Eye (tissue), 1 donor: ENCODE results near the gene IL33.

ENCODE experiments used
- DNase-seq: peaks from one replicate; pipeline ENCODE4 v3.0.0-alpha.2; 2015

IL33 gene

DNA sequence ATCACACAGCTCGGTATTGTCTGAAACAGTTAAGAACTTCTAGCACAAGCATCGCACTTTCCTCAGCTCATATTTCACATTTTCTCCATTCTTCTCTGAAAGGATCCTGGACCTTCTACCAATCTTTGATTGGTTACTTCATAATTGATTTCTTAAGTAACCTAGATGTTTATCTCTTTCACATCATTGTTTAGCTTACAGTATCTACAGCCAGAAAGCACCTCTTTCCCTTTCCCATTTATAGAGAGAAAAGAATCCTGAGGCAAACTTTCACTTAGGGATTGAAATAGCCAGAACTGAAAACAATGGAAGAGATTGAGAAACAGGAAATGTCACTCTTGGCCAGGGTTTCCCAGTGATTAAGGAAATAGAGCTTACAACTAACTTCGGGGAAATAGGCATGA is 2.5 kb downstream of the IL33 start:
- peak; percentile 42 for DNase-seq

- DNase-seq: no peak
These were observed 3.4 kb downstream of the IL33 start for GRCh38 chr9:6219040-6219439.

- DNase-seq: no peak
These were observed 4.4 kb downstream of the IL33 start for GRCh38 chr9:6219981-6220380.

GRCh38 chr9:6224393-6225154 is 9.0 kb downstream of the IL33 start:
- DNase-seq: no peak

- DNase-seq: no peak
These were observed 11.1 kb downstream of the IL33 start for GRCh38 chr9:6226696-6227095.

DNA sequence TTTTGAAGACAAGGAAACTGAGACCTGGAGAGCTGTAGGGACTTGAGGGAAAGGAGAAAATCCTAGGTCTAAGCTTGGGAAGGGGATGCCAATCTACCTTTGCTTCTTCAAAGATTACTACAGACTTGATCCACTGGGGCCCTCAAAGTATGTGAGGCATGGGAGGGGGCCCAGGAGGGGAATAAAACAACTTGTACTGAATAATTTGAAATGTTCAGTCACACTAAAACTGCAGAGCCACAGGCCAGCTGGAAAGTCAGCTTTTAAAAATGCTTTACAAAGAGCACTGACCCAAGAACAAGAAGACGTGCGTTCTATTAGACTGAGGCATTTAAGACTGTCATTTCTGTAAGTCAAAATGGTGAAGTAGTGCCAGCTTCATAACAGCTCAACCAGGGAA is 13.6 kb downstream of the IL33 start:
- no peak for DNase-seq

- DNase-seq: no peak
These were observed 14.0 kb downstream of the IL33 start for GRCh38 chr9:6229619-6230018.

DNA sequence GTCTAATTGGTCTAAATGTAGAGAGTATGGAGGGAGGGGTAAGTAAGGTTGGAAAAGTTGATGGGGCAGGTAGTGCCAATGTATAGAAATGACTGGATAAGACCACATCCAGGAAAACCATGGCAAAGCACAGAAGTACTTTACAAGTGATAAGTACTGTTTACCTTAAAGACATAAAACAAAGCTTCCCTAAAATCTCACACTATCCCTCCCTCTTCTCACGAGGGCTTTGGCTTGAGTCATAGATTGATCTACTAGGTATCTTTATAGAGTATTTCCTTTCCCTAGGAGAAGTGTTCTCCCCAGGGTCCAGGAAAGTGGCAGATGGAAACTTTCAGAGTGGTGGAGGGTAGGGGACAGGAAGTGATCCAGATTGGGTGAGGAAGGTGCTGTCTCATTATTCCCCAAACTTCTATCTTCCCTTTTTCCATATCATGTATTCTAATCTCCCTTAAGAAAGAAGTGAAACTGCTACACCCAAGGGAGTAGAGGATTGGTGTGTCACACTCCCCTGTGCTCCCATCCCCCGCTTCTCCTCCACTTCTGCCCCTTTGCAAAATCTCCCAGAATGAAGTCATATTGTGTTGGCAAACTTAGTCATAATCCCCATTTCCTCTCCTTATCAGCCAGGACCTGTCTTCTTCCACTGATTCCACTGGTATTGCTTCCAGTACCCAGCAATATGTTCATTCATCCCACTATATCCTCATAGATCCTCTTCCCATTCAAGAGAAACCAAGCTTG is 14.6 kb downstream of the IL33 start:
- no peak for DNase-seq

- DNase-seq: no peak
These were observed 16.8 kb downstream of the IL33 start for GRCh38 chr9:6232336-6232945.

DNA sequence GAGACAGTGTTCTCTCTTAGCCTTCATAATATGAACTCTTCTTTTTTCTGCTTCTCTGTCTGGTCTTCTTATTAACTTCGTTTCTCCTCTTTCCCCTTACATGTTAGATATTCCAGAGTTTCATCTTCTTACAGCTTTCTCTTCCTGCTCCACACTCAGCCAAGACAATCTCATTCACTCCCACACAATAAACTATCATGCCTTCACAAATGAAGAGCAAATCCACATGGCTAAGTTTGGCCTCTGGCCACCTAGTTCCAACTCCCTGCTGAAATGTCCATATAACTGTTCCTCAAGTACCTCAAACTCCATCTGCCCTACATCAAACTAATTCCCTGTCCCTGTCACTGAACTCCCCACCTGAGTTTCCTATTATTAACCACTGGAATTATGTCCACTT is 18.4 kb downstream of the IL33 start:
- DNase-seq: no peak

GRCh38 chr9:6237267-6237666 is 21.7 kb downstream of the IL33 start:
- no peak for DNase-seq

- DNase-seq: no peak
These were observed 23.4 kb downstream of the IL33 start for GRCh38 chr9:6239048-6239461.

DNA sequence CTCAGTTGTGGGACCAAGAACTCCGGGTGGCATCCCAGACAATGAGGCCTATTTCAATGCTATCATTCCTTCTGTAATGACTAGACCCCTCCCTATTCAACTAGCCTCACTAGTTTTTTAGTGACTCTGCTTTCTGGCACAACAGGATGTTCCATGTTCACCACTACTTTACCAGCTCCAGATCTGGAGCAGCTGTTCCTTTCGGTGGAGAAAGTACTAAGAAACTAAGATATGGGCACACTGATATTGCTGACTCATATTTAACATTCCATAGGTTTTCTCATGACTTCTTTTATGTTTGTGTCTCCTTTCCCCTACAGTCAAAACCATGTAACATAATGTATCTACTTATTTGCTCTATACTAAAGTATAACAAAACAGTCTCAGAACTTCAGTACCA is 24.1 kb downstream of the IL33 start:
- DNase-seq: no peak

GRCh38 chr9:6243746-6244145 is 28.1 kb downstream of the IL33 start:
- no peak for DNase-seq

GRCh38 chr9:6247266-6247665 is 31.7 kb downstream of the IL33 start:
- no peak for DNase-seq

GRCh38 chr9:6268826-6269397 is 53.3 kb downstream of the IL33 start:
- no peak for DNase-seq

DNA sequence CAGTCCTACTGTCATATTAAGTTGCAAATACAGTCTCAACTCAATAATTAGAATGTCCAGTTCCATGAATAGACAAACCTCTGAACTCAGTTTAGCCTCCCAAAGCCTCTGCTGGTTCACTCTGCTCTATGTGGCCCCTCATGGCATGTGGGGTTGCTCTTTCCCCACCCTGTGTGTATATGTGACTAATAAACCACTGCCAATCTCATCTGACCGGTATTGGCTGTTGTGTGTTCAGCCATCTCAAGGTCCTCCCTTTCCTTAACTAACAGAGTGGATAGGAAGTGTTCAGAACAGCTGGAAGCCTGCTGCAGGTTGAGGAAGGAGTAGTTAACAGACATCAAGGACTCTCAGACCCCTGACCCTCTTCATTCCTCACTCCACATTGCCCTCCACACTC is 55.3 kb downstream of the IL33 start:
- no peak for DNase-seq

DNA sequence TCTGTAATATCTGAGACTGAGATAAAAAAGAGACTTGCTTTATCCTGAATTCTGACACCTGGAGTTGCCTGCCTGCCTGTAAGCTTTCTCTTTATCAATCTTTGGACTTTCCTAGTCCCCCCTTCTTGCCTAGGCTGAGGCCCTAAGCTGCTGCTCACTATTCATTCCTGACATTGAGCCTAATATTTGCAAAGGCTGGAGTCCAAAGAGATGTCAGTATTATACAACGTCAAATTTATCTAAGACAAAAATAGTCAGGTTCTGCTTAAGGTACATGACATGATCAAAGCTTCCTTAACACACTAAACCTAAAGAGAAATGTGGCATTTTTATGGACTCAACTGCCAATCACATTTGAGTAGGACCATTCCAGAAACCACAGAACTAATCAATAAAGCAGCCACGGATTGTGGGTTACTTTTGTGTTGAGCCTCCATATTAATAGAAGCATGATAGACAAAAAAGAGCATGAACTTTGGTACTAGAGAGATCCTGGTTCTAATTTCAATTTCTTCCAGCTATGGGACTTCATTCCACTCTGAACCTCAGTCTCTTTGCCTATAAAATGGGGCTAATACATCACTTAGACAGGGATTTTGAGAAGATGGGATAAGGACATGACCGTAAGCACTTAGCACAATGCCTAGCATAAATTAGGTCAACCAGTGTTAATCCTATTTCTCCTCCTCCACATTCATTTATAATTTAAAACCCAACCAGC is 56.1 kb downstream of the IL33 start:
- DNase-seq: no peak

DNA sequence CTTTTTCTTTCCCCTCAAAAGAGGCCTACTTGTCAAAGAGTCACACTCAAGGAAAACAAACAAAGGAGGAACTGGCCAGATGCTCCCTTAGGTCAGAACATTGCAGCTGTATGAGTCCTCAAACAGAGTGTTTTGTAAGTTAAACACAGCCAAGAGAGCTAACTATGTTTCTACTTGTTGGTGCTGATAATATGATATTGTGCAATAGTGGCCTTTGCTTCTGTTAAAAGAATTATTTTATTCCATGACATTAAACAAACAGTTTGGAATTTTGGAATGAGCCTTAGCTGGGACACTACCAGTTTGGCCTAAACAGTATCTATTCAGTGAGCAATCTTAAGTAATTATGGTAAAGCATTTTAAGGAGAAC is 56.6 kb downstream of the IL33 start:
- DNase-seq: peak; percentile 23

GRCh38 chr9:6277417-6277816 is 61.8 kb downstream of the IL33 start:
- no peak for DNase-seq

- DNase-seq: no peak
These were observed 86.3 kb downstream of the IL33 start for GRCh38 chr9:6301858-6302257.

GRCh38 chr9:6302417-6302816 is 86.8 kb downstream of the IL33 start:
- no peak for DNase-seq

DNA sequence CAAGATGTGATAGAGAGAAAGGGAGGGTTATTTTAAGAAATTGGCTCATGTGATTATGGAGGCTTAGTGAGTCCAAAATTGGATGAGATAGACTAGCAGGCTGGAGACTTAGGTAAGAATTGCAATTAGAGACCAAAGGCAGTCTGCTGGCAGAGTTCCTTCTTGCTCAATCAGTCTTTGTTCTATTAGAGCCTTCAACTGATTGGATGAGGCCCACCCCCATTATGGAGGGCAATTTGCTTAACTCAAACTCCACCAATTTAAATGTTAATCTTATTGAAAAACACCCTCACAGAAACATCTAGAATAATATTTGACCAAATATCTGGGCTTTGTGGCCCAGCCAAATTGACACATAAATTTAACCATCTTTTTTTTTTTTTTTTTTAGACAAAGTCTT is 88.6 kb downstream of the IL33 start:
- DNase-seq: no peak
